Spleen (tissue), 7 donors: ENCODE data around the gene NCOA3.

Experiments
- POLR2A ChIP-seq, 3 donors: fragments of 450-650 bp; IDR thresholded peaks; one replicate each; pipeline ENCODE4 v1.5.1; 2017; ENCODE audit warnings: antibody characterized with exemption in 3 of 3, mild to moderate bottlenecking in 1 of 3
- POLR2AphosphoS5 ChIP-seq, 3 donors: sonication (generic); formaldehyde crosslinking; IDR thresholded peaks; one replicate each; pipeline ENCODE4 v1.5.1; 2017; ENCODE audit warnings: antibody characterized with exemption in 3 of 3
- TF ChIP-seq, protein P1 (sequence below), 11 experiments: fragments of 200-600 bp in 7 of 11; fragments of 450-650 bp in 4 of 11; sonication (generic) in 4 of 11; IDR thresholded peaks in 8 of 11; conservative IDR thresholded peaks in 3 of 11; 1 replicate in 7 of 11; 2 replicates in 4 of 11; pipeline versions ENCODE4 v1.4.0 to v1.8.0; 2016 to 2021; ENCODE audit warnings: antibody characterized with exemption in 11 of 11, inconsistent platforms in 4 of 11, mild to moderate bottlenecking in 1 of 11
- donor health status: DM: no; HTN: no; CAD: no; lungs with moderate emphysema.
- donor health status: DM: no; HTN: no; CAD: no.
- donor health status: DM: no; HTN: no; CAD: no.

GRCh38 chr20:47480705-47481104, 21.0 kb upstream of the NCOA3 start:
- TF ChIP-seq, protein P1, sequence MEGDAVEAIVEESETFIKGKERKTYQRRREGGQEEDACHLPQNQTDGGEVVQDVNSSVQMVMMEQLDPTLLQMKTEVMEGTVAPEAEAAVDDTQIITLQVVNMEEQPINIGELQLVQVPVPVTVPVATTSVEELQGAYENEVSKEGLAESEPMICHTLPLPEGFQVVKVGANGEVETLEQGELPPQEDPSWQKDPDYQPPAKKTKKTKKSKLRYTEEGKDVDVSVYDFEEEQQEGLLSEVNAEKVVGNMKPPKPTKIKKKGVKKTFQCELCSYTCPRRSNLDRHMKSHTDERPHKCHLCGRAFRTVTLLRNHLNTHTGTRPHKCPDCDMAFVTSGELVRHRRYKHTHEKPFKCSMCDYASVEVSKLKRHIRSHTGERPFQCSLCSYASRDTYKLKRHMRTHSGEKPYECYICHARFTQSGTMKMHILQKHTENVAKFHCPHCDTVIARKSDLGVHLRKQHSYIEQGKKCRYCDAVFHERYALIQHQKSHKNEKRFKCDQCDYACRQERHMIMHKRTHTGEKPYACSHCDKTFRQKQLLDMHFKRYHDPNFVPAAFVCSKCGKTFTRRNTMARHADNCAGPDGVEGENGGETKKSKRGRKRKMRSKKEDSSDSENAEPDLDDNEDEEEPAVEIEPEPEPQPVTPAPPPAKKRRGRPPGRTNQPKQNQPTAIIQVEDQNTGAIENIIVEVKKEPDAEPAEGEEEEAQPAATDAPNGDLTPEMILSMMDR (IDR thresholded peaks at IDR 0.05 in 8 of 11, conservative IDR thresholded peaks at IDR 0.05 in 3 of 11), result no peak
- TF ChIP-seq POLR2A (IDR thresholded peaks at IDR 0.05) (no peak), POLR2AphosphoS5 (IDR thresholded peaks at IDR 0.05) (no peak)
